Measurements from ENCODE around the gene CPA2.

The CPA2 gene

GRCh38 chr7:130298544-130299326, 32.1 kb downstream of the CPA2 start:
- DNase-seq (ENCODE audit: extremely low spot score), result no peak
- ChIA-PET CTCF (interaction anchor here (1.5 to 2.2 kb wide), 3 partner anchors 12 to 39 kb away, joined by 3 to 8 read pairs (median 4); no protein-coding TSS in a partner anchor), POLR2A (no interaction called here)
- TF ChIP-seq CTCF (IDR thresholded peaks at IDR 0.05; ENCODE audit: control extremely low read depth, extremely low read depth, low read depth, missing control alignments), result no peak

GRCh38 chr7:130299866-130300265, 33.2 kb downstream of the CPA2 start:
- ChIA-PET CTCF (interaction anchor here (1.5 kb wide), 1 partner anchor 40 kb away, joined by 3 read pairs; no protein-coding TSS in a partner anchor), POLR2A (no interaction called here)
- no peak for DNase-seq (ENCODE audit: extremely low spot score)
- no peak for TF ChIP-seq CTCF (IDR thresholded peaks at IDR 0.05; ENCODE audit: control extremely low read depth, extremely low read depth, low read depth, missing control alignments)

GRCh38 chr7:130301501-130302020, 34.9 kb downstream of the CPA2 start:
- TF ChIP-seq CTCF (IDR thresholded peaks at IDR 0.05; ENCODE audit: control extremely low read depth, extremely low read depth, low read depth, missing control alignments), result no peak
- CTCF ChIA-PET, result interaction anchor here (1.4 to 2.0 kb wide), 2 partner anchors 8 to 14 kb away, joined by 6 to 10 read pairs; no protein-coding TSS in a partner anchor
- POLR2A ChIA-PET, result interaction anchor here (0.6 kb wide), 1 partner anchor 231 kb away, joined by 4 read pairs; the partner anchor contains the start of gene KLHDC10
- no peak for DNase-seq (ENCODE audit: extremely low spot score)

GRCh38 chr7:130302649-130303048, 36.0 kb downstream of the CPA2 start:
- TF ChIP-seq CTCF (IDR thresholded peaks at IDR 0.05; ENCODE audit: control extremely low read depth, extremely low read depth, low read depth, missing control alignments), result no peak
- ChIA-PET POLR2A (no interaction called here), CTCF (interaction anchor here (0.7 to 2.0 kb wide), 3 partner anchors 9 to 33 kb away, joined by 3 to 10 read pairs (median 6); no protein-coding TSS in a partner anchor)
- DNase-seq (ENCODE audit: extremely low spot score), result no peak

GRCh38 chr7:130303127-130303526, 36.5 kb downstream of the CPA2 start:
- TF ChIP-seq CTCF (IDR thresholded peaks at IDR 0.05; ENCODE audit: control extremely low read depth, extremely low read depth, low read depth, missing control alignments), result no peak
- POLR2A ChIA-PET, result no interaction called here
- CTCF ChIA-PET, result interaction anchor here (1.4 kb wide), 1 partner anchor 9 kb away, joined by 6 read pairs; no protein-coding TSS in a partner anchor
- DNase-seq (ENCODE audit: extremely low spot score), result no peak

- no peak for DNase-seq (ENCODE audit: extremely low spot score)
- POLR2A ChIA-PET, result no interaction called here
- CTCF ChIA-PET, result no interaction called here
- TF ChIP-seq CTCF (IDR thresholded peaks at IDR 0.05; ENCODE audit: control extremely low read depth, extremely low read depth, low read depth, missing control alignments), result no peak
Measured at GRCh38 chr7:130303551-130303950, 36.9 kb downstream of the CPA2 start.
